IMR-90 (cell line): ENCODE data around the gene KRT7. TPM values are rescaled to one million over a fixed set of nuclear protein-coding genes. Genes with fewer than 3 reads are reported as not detected.

ENCODE experiments used
- ATAC-seq: fragments of 200-7000 bp; cut with Tn5 transposase; 2 replicates; pipeline ENCODE4 v1.9.1; 2020; ENCODE audit warnings: low read depth, mild to moderate bottlenecking, moderate library complexity
- BruUV-seq: library from RNA; stranded (reverse); fragments of 400-500 nt; replicated peaks from 2 replicates; lab custom pipeline; 2021; lab: Mats Ljungman, UMichigan
- CTCF ChIA-PET: fragments of 300-600 bp; formaldehyde crosslinking; extraction: SDS; loops from one replicate; lab custom pipeline; 2021; ENCODE audit warnings: antibody characterized with exemption; lab: Yijun Ruan, JAX
- POLR2A ChIA-PET: fragments of 300-600 bp; sonication (Branson Sonifier 250); formaldehyde crosslinking; loops from one replicate; lab custom pipeline; 2022; ENCODE audit warnings: antibody characterized with exemption; ENCODE audit not compliant: unreplicated experiment; lab: Charles Lee
- DNase-seq: peaks from one replicate; pipeline ENCODE4 v3.0.0; 2013
- H2AFZ ChIP-seq: replicated peaks from 2 replicates; pipeline ENCODE3; 2013; ENCODE audit warnings: low read length, mild to moderate bottlenecking; ENCODE audit not compliant: poor library complexity
- H2AK5ac ChIP-seq: 2 replicates; pipeline ENCODE4 v1.6.1; 2013; ENCODE audit warnings: low read depth, low read length, inconsistent platforms
- H2AK9ac ChIP-seq: replicated peaks from 2 replicates; pipeline ENCODE3; 2013; ENCODE audit warnings: mild to moderate bottlenecking, low read depth, low read length, moderate library complexity; ENCODE audit not compliant: poor library complexity
- H2BK120ac ChIP-seq: 2 replicates; pipeline ENCODE4 v1.6.1; 2013; ENCODE audit warnings: low read depth, low read length, inconsistent platforms
- H2BK15ac ChIP-seq: 3 replicates; pipeline ENCODE4 v1.6.1; 2013; ENCODE audit warnings: low read depth, low read length, inconsistent platforms
- H2BK20ac ChIP-seq: 2 replicates; pipeline ENCODE4 v1.6.1; 2013; ENCODE audit warnings: low read depth, mild to moderate bottlenecking, inconsistent platforms, low read length, moderate library complexity
- H2BK5ac ChIP-seq: 2 replicates; pipeline ENCODE4 v1.6.1; 2013; ENCODE audit warnings: mild to moderate bottlenecking, low read depth, low read length, inconsistent platforms; ENCODE audit not compliant: poor library complexity, severe bottlenecking
- H3K14ac ChIP-seq: replicated peaks from 2 replicates; pipeline ENCODE4 v1.6.1; 2013; ENCODE audit warnings: low read depth, low read length, inconsistent platforms
- H3K18ac ChIP-seq: 2 replicates; pipeline ENCODE4 v1.6.1; 2013; ENCODE audit warnings: low read depth, low read length, control low read depth
- H3K23ac ChIP-seq: 2 replicates; pipeline ENCODE4 v1.6.1; 2013; ENCODE audit warnings: low read depth, low read length, inconsistent platforms
- H3K27ac ChIP-seq: 2 replicates; pipeline ENCODE4 v1.5.1; 2013; ENCODE audit warnings: mild to moderate bottlenecking, control low read depth, low read length; ENCODE audit not compliant: insufficient read depth
- H3K27me3 ChIP-seq: 2 replicates; pipeline ENCODE4 v1.6.1; 2013; ENCODE audit warnings: low read length; ENCODE audit not compliant: control insufficient read depth, insufficient read depth
- H3K36me3 ChIP-seq: 2 replicates; pipeline ENCODE4 v1.6.1; 2013; ENCODE audit warnings: low read length, mixed read lengths; ENCODE audit not compliant: control insufficient read depth, insufficient read depth
- H3K4ac ChIP-seq: 2 replicates; pipeline ENCODE4 v1.6.1; 2013; ENCODE audit warnings: low read depth, low read length, inconsistent platforms
- H3K4me1 ChIP-seq: 2 replicates; pipeline ENCODE4 v1.6.1; 2013; ENCODE audit warnings: low read length, mixed read lengths; ENCODE audit not compliant: control insufficient read depth, insufficient read depth
- H3K4me2 ChIP-seq: 2 replicates; pipeline ENCODE4 v1.6.1; 2013; ENCODE audit warnings: low read depth, mild to moderate bottlenecking, control low read depth, low read length, moderate library complexity
- H3K4me3 ChIP-seq: 2 replicates; pipeline ENCODE4 v1.5.1; 2013; ENCODE audit warnings: low read depth, mild to moderate bottlenecking, control low read depth, low read length, moderate library complexity; ENCODE audit not compliant: insufficient read depth
- H3K56ac ChIP-seq: 2 replicates; pipeline ENCODE4 v1.6.1; 2013; ENCODE audit warnings: low read length, inconsistent platforms; ENCODE audit not compliant: insufficient read depth; ENCODE audit errors: extremely low read depth
- H3K79me1 ChIP-seq, 2 experiments: 2 replicates each; pipeline ENCODE4 v1.6.1; 2013; ENCODE audit warnings: low read length in 2 of 2, inconsistent platforms in 1 of 2, low read depth in 1 of 2
- H3K9ac ChIP-seq: 2 replicates; pipeline ENCODE4 v1.6.1; 2013; ENCODE audit warnings: low read depth, low read length, control low read depth
- H3K9me1 ChIP-seq: 2 replicates; pipeline ENCODE4 v1.6.1; 2013; ENCODE audit warnings: low read length, inconsistent platforms; ENCODE audit not compliant: insufficient read depth
- H3K9me3 ChIP-seq: 2 replicates; pipeline ENCODE4 v1.6.1; 2013; ENCODE audit warnings: low read length; ENCODE audit not compliant: control insufficient read depth, insufficient read depth
- H4K20me1 ChIP-seq: 2 replicates; pipeline ENCODE4 v1.6.1; 2013; ENCODE audit warnings: low read length, inconsistent platforms; ENCODE audit not compliant: insufficient read depth
- H4K5ac ChIP-seq: 2 replicates; pipeline ENCODE4 v1.6.1; 2013; ENCODE audit warnings: mild to moderate bottlenecking, low read depth, low read length, control low read depth
- H4K8ac ChIP-seq, 2 experiments: 2 replicates each; pipeline ENCODE4 v1.6.1; 2013; ENCODE audit warnings: low read depth in 2 of 2, low read length in 2 of 2, control low read depth in 1 of 2, inconsistent platforms in 1 of 2
- H4K91ac ChIP-seq: 2 replicates; pipeline ENCODE4 v1.6.1; 2013; ENCODE audit warnings: low read depth, low read length, inconsistent platforms; ENCODE audit not compliant: insufficient read depth
- CHD1 ChIP-seq: IDR thresholded peaks from 2 replicates; pipeline ENCODE4 v1.6.1; 2012; ENCODE audit warnings: low read depth, low read length, improper control_type of control experiment
- ELK1 ChIP-seq: fragments of 150-350 bp; IDR thresholded peaks from 2 replicates; pipeline ENCODE4 v1.6.1; 2016; ENCODE audit warnings: low read depth, mild to moderate bottlenecking, low read length, moderate library complexity, borderline replicate concordance
- SMC3 ChIP-seq: fragments of 150-350 bp; IDR thresholded peaks from 2 replicates; pipeline ENCODE4 v1.6.1; 2016; ENCODE audit warnings: low read depth, mild to moderate bottlenecking, antibody characterized with exemption, low read length, moderate library complexity
- USF2 ChIP-seq: fragments of 150-350 bp; IDR thresholded peaks from 2 replicates; pipeline ENCODE4 v1.6.1; 2017; ENCODE audit warnings: mild to moderate bottlenecking, antibody characterized with exemption, low read length, low read depth
- WGBS, 2 experiments: methylation state at CpG; one replicate each; pipeline versions ENCODE4 v1.1.5 to v1.1.7; 2013; ENCODE audit warnings: missing lambda C conversion rate in 2 of 2; ENCODE audit not compliant: insufficient read length in 1 of 2; ENCODE audit errors: extremely low coverage in 2 of 2; 5-methylcytosine and 5-hydroxymethylcytosine counted together
- dilution Hi-C: fragments of 300-500 bp; cut with HindIII; formaldehyde crosslinking; loops from one replicate; pipeline ENCODE4 v1.14.3; 2018; ENCODE audit warnings: low sequenced_read_pairs; ENCODE audit not compliant: unreplicated experiment
- in situ Hi-C: fragments of 300-500 bp; cut with MboI; formaldehyde crosslinking; loops from 3 replicates; pipeline ENCODE4 v1.14.3; 2019; ENCODE audit warnings: low sequenced_read_pairs, inconsistent platforms, mixed read lengths
- intact Hi-C: fragments of 100-400 bp; cut with micrococcal nuclease; formaldehyde crosslinking; loops from 2 replicates; pipeline ENCODE4 v1.10.0; 2022
- polyA plus RNA-seq, 3 experiments: library from polyadenylated mRNA; depleted of rRNA; stranded (reverse); fragments of >200 nt; gene quantifications; 2 replicates each; pipeline ENCODE4 v1.2.3, GENCODE V29; 2012; ENCODE audit warnings: low replicate concordance in 1 of 3
- total RNA-seq: library from RNA; depleted of rRNA; stranded (reverse); fragments of >200 nt; gene quantifications from 2 replicates; pipeline ENCODE4 v1.2.3, GENCODE V29; 2012

Gene KRT7
- total and polyA plus RNA-seq, 2 of the 4 experiments (the other 2 are of a cell fraction) = 0.54 to 1.7 TPM

GRCh38 chr12:52229836-52230343 is 3.2 kb upstream of the KRT7 start:
- peak overlapping the region; percentile 74 for H3K14ac ChIP-seq
- no peaks in the 10 kb centered on the region for H3K9me3 ChIP-seq
- H3K56ac ChIP-seq = peak overlapping the region; percentile 80
- in situ Hi-C loops = no loop called here
- H3K27ac ChIP-seq = peak overlapping the region; percentile 82
- intact Hi-C loops = loop anchor here (5.0 kb wide), 1 partner anchor 47 kb away; no protein-coding TSS in a partner anchor
- H3K4me1 ChIP-seq = peaks cover 23% of the 10 kb centered on the region
- WGBS, 2 experiments = 88% methylated on average over 1 of the region's 2 CpGs; no CpG with 5 or more reads in 1 of the 2 experiments
- ChIA-PET POLR2A (no interaction called here), CTCF (no interaction called here)
- peak overlapping the region; percentile 93 for H3K23ac ChIP-seq
- H2AFZ ChIP-seq = peak overlapping the region; percentile 80
- peak overlapping the region; percentile 67 for H3K18ac ChIP-seq
- H3K79me1 ChIP-seq = peaks cover 0 to 17% of the 10 kb centered on the region in 2 experiments; a peak in 2 of 4 replicates
- H3K9ac ChIP-seq = 0 out of 2 replicates have a peak overlapping the region, but pooled peaks have one; percentile 30
- no TSS peak for BruUV-seq
- peak overlapping the region; percentile 88 for H4K5ac ChIP-seq
- H2AK9ac ChIP-seq = peak overlapping the region; percentile 12
- dilution Hi-C loops = no loop called here
- H3K9me1 ChIP-seq = peaks cover 29% of the 10 kb centered on the region
- peak overlapping the region; percentile 89 for H2BK5ac ChIP-seq
- peak overlapping the region; percentile 99 for H3K4ac ChIP-seq
- H2BK15ac ChIP-seq = peak overlapping the region; percentile 89; the same call in 2 of the 3 replicates
- no peaks in the 10 kb centered on the region for H3K36me3 ChIP-seq
- no peak overlapping the region for H3K4me2 ChIP-seq
- peak overlapping the region; percentile 98 for H4K91ac ChIP-seq
- H3K4me3 ChIP-seq = no peak overlapping the region
- peak overlapping the region; percentile 100 for H2BK20ac ChIP-seq
- H2BK120ac ChIP-seq = peak overlapping the region; percentile 100
- ATAC-seq (peak; percentile 32), DNase-seq (no peak)
- peak overlapping the region; percentile 85 to 93 for H4K8ac ChIP-seq
- H4K20me1 ChIP-seq = no peaks in the 10 kb centered on the region
- peak overlapping the region; percentile 94 for H2AK5ac ChIP-seq
- no peak for TF ChIP-seq USF2
- TF ChIP-seq ELK1 = no peak
- TF ChIP-seq SMC3 = no peak
- no peak for TF ChIP-seq CHD1
- no peaks in the 10 kb centered on the region for H3K27me3 ChIP-seq
